Measurements from ENCODE around the gene MACROD2.

MACROD2 gene

DNA sequence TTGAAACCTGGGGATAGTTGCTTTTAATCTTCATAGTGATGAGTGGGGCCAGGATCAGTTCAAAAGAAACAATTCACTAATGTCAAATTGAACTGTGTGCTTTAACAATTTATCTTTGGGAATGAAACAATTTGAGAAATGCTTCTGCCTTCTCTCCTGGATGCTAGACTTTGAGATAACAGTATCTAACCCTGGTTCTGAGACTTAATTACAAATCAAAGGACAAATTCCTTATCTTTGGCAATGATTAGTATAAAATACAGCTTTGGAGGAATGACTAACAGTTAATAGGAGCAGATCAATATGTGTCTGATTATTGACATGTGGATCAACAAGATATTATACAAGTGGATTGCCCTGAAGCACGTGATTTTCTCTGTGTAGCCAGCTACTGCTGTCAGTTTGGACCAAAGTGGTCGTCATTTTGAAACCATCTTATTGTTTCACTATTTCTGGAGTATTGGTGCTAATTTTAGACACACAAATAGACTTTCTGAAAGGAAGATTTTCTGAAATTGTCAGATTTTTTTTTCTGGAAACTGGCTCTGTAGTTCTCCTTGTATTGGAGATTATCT lies 348.3 kb downstream of the MACROD2 start:
- DNase-seq, result no peak

DNA sequence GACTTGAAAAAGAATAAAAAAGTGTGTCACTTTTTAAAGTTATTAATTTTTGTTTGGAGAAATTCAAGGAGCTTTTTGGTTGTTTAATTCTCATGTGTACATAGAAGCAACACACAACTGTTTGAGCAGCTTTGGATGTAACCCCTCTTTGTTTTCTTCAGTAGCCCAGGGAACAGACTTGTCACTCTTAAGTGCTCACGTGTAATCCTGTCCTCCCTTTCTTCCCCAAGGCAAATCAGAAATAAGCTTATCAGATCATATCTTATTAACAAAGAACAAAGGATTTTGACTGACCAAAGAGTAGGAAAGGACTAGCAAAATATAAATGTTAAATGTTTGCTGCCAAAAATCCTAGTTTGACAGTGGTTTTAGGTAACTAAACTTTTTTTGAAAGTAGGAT lies 349.4 kb downstream of the MACROD2 start:
- no peak for DNase-seq

DNA sequence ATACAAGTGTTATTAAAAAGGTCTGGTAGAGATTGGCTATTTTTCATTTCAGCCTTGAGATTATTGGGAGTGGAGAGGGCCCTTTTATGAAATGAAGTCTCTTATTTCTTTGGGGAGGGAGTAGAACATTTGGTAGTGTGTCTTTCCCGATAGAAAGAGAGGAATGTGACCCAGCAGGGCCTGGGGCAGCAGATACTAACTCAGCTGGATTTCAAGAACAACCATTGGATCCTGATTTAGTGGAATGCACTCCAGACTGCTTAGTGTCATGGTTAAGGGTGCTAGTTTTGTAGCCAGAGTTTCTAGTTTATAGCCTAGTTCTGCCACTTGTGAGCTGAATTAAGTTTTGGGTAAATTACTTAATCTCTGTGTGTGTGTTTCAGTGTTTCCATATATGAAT lies 360.5 kb downstream of the MACROD2 start:
- no peak for DNase-seq

DNA sequence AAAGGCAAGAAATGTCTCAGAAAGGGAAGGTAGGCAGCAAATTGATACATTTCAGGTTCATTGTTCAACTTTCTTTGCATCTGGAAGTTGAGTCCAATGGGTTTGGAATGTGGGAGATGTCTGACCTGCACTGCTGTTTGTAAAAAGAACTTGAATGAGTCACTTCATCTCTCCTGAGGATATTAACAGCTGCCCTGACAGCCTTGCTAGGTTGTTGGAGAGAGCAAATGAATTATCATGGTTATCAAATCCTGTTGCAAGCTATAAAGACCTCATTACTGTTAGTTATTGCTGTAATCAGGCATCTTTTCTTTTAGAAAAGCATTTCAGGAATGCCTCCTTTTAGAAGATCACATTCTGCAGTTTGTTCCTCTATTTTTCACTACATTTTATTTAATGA lies 365.1 kb downstream of the MACROD2 start:
- no peak for DNase-seq

DNA sequence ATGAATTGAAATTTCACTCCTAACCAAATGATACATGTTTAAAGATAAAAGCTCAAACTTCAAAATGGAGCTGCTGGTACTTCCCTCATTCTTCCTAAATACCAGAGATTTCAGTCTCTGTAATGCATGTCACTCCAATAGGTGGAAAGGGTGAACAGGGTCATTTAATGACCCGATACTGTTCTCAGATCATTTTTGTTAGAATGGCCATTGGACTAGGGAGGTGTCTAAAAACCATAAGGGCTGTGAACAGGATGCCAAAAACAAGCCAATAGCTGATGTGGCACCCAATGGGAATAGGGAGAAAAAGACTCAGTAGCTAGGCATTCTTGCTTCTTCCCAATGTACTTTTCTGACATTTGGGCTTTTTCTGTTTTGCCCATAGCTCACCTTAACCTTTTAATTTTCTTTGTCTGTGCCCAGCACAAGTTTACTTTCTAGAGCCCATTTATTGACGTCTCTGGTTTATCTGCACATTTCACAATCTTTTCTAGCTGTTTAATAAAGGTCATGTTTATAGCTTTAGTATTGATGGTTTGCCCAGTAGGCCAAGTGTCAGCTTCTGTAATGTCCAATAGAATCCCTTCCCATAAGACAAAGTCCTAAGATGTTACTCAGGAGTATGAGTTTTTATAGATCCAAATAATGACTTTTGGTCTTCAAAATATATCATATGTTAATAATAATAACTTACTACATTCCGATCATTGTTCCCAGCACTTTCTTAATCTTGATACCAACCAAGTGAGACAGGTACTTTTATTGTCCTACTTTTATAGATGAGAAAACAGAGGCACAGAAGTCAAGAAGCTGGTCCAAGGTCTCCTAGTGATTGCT lies 366.4 kb downstream of the MACROD2 start:
- DNase-seq, result no peak

DNA sequence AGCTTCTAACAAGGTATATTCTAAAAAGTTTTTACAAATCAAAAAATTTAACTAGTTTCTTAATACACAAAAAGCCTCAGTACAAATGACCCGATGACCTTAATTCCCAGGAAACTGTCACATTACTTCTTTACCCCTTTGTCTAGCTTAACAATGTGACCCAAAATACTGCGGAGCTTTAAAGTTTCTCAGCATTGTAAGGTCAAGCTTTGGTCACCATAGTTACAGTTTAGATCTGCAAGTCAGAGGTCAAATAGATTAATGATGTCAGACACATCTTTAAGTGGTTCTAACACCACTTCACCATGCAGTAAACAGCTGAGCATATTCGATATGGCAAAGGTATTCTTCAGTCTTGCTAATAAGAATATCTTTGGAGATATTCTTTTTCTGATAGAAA lies 378.9 kb downstream of the MACROD2 start:
- DNase-seq, result no peak

DNA sequence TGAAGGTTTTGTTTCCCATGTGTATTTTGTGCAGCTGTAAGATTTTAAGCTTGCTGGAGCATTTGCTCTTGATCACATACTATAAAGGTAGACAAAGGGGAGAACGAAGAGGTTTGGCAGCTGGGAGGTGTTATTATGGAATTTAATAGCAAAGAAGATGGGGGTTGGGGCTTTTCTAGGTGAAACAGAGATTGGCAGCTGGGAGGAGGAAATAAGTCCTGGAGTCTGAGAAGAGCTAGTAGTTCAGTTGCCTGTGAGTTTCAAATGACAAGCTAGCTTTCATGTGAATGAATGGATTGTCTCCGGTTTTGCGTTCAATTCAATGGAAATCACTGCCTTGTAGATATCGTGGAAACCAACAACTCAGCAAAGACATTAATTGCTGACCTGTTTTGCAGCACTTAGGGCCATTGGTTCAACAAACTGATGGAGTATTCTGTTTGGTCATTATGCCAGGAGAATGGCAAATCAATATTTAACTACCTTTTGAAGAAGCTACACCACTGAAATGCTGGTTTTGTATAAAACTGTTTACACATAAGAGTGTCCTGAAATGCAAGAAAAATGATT lies 380.2 kb downstream of the MACROD2 start:
- no peak for DNase-seq

GRCh38 chr20:14378326-14378725 lies 383.0 kb downstream of the MACROD2 start:
- no peak for DNase-seq

DNA sequence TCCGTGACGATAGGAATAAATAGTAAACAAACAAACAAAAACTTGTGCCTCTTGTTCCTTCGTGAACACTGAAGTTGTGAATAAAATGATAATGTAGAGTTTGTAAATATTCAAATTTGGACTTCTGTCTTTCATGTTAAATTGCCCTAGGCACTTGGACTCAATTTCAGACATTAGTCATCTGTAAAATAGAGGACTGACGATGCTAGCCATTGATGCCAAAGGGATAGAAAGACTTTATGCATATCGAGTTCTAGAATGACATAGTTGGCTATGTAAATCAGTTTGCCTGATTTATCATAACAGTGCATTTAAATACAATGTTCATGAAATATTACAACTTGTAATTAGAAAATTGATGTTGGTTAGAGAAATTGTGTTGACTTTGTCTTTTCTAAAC lies 388.0 kb downstream of the MACROD2 start:
- no peak for DNase-seq

DNA sequence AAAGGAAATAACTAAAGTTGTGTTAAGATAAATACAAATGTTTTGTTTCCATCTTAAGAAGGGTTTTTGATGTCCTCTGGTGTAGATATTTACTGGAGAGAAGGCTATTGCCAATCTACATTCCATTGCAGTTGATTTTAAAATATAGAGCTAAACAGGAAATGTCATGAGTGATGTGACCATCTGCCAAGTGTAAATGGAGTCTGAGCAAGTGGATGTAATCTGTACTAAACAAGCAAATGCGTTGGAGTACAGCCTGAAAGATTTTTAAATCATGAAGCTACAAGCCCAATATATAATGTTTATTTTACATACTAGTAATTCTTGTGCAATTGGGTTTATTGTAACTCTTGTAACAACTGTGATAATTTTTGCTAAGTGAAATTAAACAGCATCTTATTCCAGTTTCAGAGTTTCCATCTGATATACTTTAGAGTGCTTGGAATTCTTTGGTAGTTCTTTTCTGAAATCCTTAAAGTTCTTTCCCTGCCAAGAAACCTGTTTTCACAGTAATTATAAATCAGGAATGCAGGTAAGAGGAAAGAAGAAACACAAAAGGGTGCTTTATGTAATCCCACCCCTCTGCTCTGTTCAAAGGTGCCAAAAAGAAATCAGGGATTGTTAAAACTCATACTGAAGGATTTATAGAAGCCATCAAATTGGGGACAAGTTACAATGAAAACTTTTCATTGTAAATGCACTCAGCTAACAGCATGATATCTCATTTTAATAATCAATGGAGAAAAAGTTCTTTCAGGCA lies 389.3 kb downstream of the MACROD2 start:
- DNase-seq, result no peak

- no peak for DNase-seq
These were observed 389.9 kb downstream of the MACROD2 start for GRCh38 chr20:14385176-14385740.

GRCh38 chr20:14386726-14387125 lies 391.4 kb downstream of the MACROD2 start:
- DNase-seq, result no peak

DNA sequence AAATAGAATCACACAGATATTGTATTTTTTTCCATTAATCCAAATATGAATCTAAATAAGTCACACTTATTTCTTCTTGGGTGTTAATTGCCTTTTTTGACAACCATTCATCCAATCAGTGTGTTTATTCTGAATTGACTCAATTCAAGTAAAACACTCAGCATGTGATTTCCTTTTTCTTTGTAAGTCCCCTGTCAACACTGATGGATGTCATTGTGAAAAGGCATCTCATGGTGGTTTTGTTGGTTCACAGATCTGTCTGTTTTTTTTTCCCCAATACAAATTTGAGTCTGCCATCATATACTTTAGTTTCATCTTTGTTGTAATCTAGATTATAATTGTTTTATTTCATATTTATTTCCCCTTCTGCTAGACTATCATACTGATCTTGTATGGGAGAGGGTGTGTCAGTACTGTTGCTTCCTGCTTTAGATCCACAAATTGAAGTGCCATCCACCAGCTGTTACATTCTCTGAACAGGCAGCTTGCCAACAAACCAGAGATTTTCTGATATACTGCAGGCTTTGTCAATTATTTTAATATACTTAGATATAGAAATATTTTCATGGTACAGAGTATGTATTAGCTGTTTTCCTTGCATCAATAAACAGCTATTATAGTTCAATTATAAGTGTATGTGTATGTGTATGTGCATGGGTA lies 406.3 kb downstream of the MACROD2 start:
- DNase-seq, result no peak

GRCh38 chr20:14404515-14404914 lies 409.2 kb downstream of the MACROD2 start:
- no peak for DNase-seq

DNA sequence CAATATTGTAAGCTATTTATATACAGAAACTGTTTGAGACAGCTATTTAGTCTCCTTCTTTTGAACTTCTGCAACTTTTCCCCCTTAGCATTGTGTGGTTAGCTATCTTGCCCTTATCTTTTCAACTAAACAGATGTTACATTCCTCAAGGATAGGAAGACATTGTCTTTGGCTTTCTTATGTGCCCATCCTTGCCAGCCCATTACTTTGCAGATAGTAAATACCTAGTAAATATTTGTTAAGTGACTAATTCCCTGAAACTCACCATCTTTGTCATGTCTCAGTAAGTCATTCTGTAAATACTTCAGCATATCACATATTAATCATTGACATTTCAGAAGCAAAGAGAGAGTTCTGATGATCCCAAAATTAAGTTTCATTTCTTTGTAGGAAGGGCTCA lies 411.2 kb downstream of the MACROD2 start:
- DNase-seq, result no peak

GRCh38 chr20:14407336-14407735 lies 412.0 kb downstream of the MACROD2 start:
- no peak for DNase-seq

DNA sequence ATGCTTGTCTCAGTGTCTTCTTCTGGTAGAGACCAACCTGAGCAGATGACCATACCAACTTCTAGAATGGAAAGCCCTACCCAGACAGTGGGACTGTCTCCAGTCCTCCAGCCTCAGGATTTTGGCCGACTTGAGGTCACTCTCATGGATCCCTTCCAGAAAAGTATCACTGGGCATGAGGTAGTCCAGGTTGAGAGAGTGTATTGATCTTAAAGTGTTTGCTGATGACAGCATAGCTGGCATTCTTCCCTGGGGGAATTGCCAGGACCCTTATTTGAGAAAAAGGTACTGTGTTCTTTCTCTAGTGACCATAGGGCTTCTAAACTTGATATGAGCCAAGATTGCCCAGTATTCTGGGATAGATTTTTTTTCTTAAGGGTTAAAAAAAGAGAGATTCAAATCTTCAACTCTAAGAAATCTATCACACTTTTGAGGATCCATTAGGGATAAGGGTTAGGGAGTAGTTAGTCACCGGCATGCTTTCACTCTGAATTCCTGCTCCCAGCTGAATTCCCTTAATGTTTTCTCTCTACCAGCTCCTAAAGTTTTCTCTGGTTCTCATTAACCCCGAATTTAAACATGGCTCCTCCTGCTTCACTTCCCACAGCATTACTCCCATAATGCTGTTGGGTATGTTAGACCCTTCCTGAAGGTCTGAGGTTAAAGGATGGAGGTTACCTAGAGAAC lies 415.7 kb downstream of the MACROD2 start:
- DNase-seq, result no peak

GRCh38 chr20:14412065-14412681 lies 416.9 kb downstream of the MACROD2 start:
- no peak for DNase-seq

DNA sequence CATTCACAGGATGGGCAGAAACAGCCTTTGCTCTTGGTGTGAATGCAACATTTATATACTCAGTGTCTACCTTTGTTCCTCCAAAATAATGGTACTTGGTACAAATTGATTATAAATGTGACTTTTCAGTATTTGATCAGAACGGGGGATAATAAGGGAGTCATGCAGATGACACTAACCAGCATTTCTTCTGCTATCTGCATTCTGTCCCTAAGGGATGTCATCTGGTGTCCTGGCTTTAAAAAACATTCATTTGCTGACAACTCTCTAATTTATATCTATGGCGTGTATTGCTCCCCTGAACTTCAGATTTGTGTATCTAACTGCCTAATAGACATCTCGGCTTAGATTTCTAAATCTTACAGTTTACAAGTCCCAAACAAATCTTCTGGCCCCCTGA lies 418.5 kb downstream of the MACROD2 start:
- DNase-seq, result no peak

DNA sequence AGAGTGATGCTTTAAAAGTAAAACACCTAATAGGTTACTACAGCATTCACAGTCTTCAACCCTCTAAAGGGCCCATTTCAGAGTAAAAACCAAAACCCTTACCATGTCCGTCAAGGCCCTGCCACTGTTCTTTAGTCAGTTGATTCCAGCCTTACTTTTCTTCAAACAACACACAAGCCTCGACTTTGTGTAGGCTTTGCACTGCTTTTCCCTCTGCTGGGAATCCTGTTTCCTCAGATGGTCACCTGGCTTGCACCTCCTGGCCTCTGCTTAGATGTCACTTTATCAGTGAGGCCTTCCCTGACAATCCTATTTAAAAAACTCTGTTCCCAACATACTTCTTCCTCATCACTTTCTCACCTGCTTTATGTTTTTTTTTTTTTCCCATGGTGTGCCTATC lies 419.2 kb downstream of the MACROD2 start:
- DNase-seq, result no peak

DNA sequence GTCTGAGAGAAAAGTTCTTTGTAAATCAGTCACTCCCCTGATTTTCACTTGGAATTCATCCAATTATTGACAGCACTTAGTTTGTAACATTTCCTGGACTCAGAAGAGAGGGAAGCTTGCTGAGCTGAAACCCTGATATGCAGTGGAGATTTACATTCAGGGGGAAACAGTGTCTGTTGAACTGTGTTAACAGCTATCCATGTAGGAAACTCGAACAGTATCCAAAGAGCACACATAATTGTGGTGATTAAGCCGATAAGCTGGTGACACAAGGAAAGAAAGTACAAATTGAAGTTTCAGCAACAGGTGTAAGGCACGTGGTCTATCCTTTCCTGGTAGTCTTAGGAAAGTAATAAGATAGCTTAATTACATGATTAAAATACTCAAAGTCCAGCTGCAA lies 420.2 kb downstream of the MACROD2 start:
- DNase-seq, result no peak

- DNase-seq, result no peak
These were observed 423.1 kb downstream of the MACROD2 start for GRCh38 chr20:14418376-14418775.
